ENCODE data around the gene PSMA1.

The PSMA1 gene

GRCh38 chr11:14529321-14529720 lies 9.1 kb upstream of the PSMA1 start:
- no peak for DNase-seq

DNA sequence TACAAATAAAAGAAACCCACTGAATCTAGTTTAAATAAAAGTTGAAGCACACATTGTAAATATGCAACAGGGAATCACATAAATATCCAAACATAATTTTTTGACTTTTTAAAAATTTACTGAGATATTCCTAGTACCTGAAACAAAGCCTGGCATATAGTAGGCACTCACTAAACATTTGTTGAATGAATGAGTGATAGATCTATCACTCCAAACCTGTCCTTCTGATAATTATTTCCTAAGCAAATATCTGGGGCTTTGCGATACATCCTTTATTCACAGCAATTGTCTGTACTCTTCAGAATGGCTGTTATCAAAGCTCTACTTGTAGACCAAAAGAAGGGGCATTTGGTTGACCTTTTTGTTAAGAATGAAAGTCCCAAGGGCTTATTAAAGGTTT lies 2.6 kb upstream of the PSMA1 start:
- DNase-seq = no peak

GRCh38 chr11:14522245-14522644 lies 2.1 kb upstream of the PSMA1 start:
- DNase-seq = no peak

- no peak for DNase-seq
Observed at GRCh38 chr11:14520747-14521151, 563 bp upstream of the PSMA1 start.

- no peak for DNase-seq
Observed at GRCh38 chr11:14519597-14519916, 629 bp downstream of the PSMA1 start.

DNA sequence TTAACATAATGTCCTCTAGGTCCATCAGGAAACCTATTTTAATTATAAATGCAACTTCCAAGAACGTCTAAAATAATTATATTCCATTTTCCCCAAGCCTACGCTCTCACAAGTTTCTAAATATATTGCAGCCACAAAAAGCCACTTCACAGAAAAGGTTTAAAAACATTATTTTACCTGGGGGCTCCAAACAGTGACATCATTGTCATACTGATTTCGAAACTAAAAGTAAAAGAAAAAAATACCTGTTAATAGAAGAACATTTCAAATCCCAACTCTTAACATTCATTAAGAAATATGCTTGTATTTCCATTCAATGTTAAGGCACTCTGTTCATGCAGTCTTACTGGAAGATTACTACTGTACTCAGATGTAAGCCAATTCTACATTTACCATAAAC lies 1.4 kb downstream of the PSMA1 start:
- no peak for DNase-seq

DNA sequence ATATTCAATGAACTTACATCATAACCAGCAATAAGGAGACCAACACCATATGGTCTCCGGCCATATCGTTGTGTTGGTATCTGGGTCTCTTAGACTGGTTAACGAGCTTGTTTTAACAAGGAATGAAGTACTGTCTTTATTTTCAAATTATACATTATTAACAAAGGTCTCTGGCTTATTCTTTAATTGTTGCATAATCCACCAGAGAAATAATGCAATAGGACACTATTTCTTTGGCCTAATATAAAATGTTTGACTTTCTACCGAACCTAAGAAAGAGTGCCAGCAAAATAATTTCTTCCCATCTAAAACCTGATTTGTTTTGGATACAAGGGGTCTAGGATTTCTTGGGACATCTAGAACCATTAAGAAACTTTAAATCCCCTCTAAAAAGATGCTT lies 6.4 kb downstream of the PSMA1 start:
- no peak for DNase-seq

GRCh38 chr11:14506532-14506931 lies 13.7 kb downstream of the PSMA1 start:
- DNase-seq = no peak

DNA sequence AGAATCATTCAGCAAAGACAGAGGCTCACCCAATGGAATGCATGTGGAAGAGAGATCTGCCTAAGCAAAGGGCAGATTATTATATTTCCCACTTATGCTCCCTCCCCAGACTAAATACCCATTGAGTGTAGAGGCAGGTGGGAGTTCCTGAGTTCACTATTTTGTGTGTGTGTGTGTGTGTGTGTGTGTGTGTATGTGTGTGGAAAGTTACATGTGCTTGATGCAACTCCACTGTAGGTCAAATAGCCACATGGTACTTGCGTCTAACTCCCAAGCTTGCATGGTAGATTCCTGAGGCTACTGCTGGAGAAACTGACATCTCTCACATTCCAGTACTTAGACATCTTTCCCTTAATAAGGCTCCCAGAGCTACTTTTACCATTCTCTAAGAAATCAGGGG lies 17.2 kb downstream of the PSMA1 start:
- DNase-seq = no peak

GRCh38 chr11:14502039-14502438 lies 18.1 kb downstream of the PSMA1 start:
- no peak for DNase-seq

- DNase-seq = peak; percentile 40
Observed at GRCh38 chr11:14500181-14500651, 20.0 kb downstream of the PSMA1 start.

- DNase-seq = peak; percentile 87
Observed at GRCh38 chr11:14499560-14500180, 20.5 kb downstream of the PSMA1 start, which contains the start of gene COPB1. Gene COPB1, minus strand, starts transcription at chr11:14499811. Its CDS starts 883 bp downstream, at chr11:14498928.

DNA sequence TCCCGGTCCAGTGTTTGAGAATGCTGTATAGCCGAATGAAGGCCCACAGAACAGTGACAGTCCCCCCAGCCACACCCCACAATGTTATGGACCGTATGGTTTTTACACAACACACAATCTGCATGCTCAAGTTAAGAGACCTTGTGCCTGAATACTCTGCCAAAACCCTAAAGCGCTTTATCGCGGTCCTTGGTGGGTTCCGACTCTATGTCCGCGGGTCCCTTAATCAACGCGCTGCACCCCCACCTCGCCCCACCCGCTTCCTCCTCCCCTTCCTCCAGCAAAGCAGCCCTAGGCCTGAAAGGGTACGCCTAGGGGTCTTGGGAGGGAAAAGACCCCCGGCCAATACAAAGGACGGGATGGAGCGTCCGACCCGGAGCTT lies 21.0 kb downstream of the PSMA1 start:
- DNase-seq = peak; percentile 56

- DNase-seq = no peak
Observed at GRCh38 chr11:14480716-14481115, 39.5 kb downstream of the PSMA1 start.

DNA sequence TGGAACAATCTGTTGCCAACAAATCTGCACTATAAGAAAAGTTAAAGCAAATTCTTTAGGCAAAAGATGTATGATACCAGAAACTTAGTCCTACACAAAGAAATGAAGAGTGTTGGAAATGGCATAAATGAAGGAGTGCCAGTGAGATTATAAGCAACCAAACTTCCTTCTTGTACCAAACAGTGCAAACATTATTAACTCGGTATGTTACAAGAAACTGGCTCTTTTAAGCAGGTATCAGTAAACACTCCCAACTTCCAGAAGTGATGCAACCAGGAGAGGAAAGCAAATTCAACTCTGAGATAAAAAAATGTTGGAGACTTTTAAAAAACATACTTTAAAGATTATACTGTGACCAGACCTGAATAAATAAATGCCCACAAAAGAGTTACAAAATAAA lies 49.1 kb downstream of the PSMA1 start:
- no peak for DNase-seq

DNA sequence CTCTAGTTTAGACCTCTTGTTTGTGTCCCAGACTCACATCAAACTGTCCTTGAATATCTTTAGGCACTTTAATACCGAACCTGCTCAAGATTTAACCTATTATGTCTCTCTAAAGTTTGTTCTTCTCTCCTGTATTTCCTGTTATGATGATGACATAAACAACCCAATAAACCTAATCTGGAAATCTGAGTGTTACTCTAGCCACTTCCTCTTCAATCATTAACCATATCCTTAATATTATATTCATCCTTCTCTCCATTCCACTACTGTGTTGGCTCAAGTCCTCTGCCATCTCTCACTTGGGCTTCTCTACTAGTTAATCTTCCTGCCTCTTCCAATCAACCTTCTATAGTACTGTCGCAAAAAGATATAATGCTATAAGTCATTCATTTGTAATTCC lies 56.6 kb downstream of the PSMA1 start:
- no peak for DNase-seq

- DNase-seq = no peak
Observed at GRCh38 chr11:14460147-14460546, 60.0 kb downstream of the PSMA1 start.

DNA sequence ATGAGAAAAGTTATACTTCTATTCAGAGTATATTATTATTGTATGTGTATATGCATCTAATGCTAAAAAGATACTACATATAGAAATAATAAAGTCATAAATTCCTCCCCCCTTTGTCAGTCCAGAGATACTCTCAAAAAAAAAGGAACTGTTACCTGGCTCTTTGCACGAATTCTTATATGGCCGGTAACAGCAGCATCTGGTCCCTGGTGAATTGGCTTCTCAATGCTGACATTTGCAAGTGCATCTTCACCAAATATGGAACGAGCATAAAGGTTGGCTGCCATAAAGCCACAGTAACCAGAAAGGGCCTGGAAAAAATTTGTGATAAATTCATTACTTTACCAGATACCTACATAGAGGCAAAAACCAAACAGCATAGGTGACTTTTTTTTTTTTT lies 61.8 kb downstream of the PSMA1 start:
- no peak for DNase-seq

DNA sequence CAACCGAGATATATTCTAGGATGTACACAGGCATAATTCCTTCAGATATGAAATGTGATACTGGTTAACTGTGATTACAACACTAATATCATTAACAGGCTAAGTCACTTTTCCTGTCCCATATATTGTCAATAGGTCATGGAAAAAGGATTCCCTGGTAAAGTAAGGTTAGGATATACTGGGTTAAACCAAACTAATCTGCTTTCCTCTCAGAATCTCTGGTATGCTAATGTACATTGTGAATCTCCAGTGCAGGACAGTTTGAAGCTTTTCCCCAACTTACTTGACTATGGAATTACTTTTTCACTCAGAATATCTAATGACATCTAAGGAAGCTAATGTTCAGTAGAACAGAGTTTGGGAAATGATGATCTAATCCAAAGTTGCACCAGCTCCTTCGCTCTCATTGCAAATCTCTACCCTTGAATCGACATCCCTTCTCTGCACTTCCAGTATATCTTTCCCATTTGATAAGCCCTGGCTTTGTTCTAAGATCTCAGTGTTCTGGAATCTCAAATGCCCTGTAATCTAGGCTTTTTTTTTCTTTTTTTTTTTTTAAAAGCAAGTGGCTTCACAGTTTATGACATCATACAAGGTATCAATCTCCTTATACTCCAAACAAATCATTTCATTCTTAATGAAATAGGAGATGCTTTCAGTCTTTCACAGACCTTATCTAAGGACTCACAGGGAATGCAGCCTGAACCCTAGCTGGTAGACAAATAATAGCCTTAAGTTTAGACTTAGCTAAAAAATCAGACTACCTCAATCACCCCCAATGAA lies 64.3 kb downstream of the PSMA1 start:
- DNase-seq = no peak

Data from NK-92 treated with Interleukin-12 subunit alpha and Interleukin-12 subunit beta, amount 100 ng/mL, for 24 hours (cell line).